KMS-11 (cell line): ENCODE measurements around the gene PLA2G12B.
"Not testable (repeated sequence)": the region's sequence is repeated elsewhere in the genome, so short reads cannot be mapped to it uniquely, and the experiment has no call there.

ENCODE experiments used
- H2AFZ ChIP-seq: fragments of 200-600 bp; sonication (generic); 2 replicates; pipeline ENCODE4 v1.6.1; 2016; ENCODE audit warnings: antibody characterized with exemption, mixed run types, low read depth
- H3K27ac ChIP-seq: fragments of 200-600 bp; sonication (generic); 2 replicates; pipeline ENCODE4 v1.6.1; 2016; ENCODE audit warnings: mild to moderate bottlenecking, mixed run types
- H3K27me3 ChIP-seq: fragments of 200-600 bp; sonication (generic); 2 replicates; pipeline ENCODE4 v1.6.1; 2017; ENCODE audit warnings: mild to moderate bottlenecking, low read depth, mixed run types, moderate library complexity; ENCODE audit not compliant: insufficient read depth
- H3K36me3 ChIP-seq: fragments of 200-600 bp; sonication (generic); 2 replicates; pipeline ENCODE4 v1.6.1; 2017; ENCODE audit warnings: mild to moderate bottlenecking, mixed run types; ENCODE audit not compliant: insufficient read depth
- H3K4me1 ChIP-seq: fragments of 200-600 bp; sonication (generic); 2 replicates; pipeline ENCODE4 v1.6.1; 2016; ENCODE audit warnings: mild to moderate bottlenecking, low read depth, mixed run types; ENCODE audit not compliant: poor library complexity, severe bottlenecking
- H3K4me2 ChIP-seq: fragments of 200-600 bp; sonication (generic); 2 replicates; pipeline ENCODE4 v1.7.0; 2016; ENCODE audit warnings: mild to moderate bottlenecking, mixed run types
- H3K4me3 ChIP-seq: fragments of 200-600 bp; sonication (generic); IDR thresholded peaks from 2 replicates; pipeline ENCODE4 v1.6.1; 2017; ENCODE audit warnings: low read depth, low read length, mixed read lengths; ENCODE audit not compliant: insufficient read depth
- H3K79me2 ChIP-seq: fragments of 200-600 bp; sonication (generic); 2 replicates; pipeline ENCODE4 v1.6.1; 2016; ENCODE audit warnings: low read depth, mixed run types; ENCODE audit not compliant: insufficient read depth
- H3K9ac ChIP-seq: fragments of 200-600 bp; sonication (generic); 2 replicates; pipeline ENCODE4 v1.6.1; 2016; ENCODE audit warnings: mild to moderate bottlenecking, mixed run types
- H4K20me1 ChIP-seq: fragments of 200-600 bp; sonication (generic); 2 replicates; pipeline ENCODE4 v1.6.1; 2016; ENCODE audit warnings: mild to moderate bottlenecking, mixed run types; ENCODE audit not compliant: insufficient read depth
- TF ChIP-seq, protein P1 (sequence below): fragments of 200-600 bp; sonication (generic); conservative IDR thresholded peaks from 2 replicates; pipeline ENCODE4 v1.6.1; 2017; ENCODE audit warnings: low read depth, mild to moderate bottlenecking, antibody characterized with exemption, low read length, moderate library complexity, mixed read lengths

PLA2G12B gene, protein sequence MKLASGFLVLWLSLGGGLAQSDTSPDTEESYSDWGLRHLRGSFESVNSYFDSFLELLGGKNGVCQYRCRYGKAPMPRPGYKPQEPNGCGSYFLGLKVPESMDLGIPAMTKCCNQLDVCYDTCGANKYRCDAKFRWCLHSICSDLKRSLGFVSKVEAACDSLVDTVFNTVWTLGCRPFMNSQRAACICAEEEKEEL

DNA sequence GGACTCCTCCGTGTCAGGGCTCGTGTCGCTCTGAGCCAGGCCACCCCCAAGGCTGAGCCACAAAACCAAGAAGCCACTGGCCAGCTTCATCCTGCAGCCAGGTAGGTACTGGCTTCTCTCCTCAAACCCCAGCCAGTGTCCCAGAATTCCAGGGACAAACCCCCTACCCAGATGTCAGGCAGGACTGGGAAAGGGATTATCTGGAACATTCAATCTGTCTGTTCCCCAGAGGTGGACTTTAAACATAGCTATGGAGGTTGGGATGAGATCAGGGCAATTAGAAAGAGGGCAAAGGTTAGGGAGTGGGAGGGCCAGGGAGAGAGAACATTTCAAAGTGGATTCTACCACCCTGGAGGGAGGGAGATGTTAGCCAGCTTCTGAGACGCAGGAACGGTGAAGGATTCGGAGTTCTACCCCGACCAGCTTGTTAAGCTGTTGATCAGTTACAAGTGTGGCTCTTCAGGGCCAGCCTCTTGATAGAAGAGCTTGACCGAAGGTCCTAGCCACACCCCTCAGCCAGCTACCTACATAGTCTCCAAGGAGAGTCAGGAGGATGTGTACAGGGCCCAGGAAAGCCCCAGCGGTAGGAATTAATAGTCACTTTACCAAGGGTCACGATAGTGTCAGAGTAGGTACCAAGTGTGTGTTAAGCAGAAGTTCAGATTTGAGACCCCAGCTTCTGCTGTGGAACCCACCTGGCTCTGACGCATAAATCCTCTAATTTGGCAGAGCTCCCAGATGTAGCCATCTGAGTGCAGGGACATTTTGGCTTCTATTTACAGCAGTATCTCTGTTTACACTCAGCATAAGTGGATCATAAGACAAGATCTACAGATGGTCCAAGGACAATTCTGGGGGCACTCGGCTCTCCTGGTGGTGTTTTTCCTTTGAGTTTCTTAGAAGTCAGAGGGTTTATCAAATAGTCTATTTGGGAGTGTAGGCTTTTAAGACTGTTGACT, at the start of gene PLA2G12B:
PLA2G12B (minus strand) TSS at position 211 of the 959 bp plus-strand sequence; CDS start at position 90, 121 bp downstream.
- H3K9ac ChIP-seq: no peak within 1 kb of the TSS
- no peaks in the 10 kb centered on the region for H3K4me1 ChIP-seq
- H3K4me3 ChIP-seq: no peak within 1 kb of the TSS
- H3K36me3 ChIP-seq: no peaks in the 10 kb centered on the region
- TF ChIP-seq, protein P1, sequence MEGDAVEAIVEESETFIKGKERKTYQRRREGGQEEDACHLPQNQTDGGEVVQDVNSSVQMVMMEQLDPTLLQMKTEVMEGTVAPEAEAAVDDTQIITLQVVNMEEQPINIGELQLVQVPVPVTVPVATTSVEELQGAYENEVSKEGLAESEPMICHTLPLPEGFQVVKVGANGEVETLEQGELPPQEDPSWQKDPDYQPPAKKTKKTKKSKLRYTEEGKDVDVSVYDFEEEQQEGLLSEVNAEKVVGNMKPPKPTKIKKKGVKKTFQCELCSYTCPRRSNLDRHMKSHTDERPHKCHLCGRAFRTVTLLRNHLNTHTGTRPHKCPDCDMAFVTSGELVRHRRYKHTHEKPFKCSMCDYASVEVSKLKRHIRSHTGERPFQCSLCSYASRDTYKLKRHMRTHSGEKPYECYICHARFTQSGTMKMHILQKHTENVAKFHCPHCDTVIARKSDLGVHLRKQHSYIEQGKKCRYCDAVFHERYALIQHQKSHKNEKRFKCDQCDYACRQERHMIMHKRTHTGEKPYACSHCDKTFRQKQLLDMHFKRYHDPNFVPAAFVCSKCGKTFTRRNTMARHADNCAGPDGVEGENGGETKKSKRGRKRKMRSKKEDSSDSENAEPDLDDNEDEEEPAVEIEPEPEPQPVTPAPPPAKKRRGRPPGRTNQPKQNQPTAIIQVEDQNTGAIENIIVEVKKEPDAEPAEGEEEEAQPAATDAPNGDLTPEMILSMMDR: no peak
- no peaks in the 10 kb centered on the region for H3K27me3 ChIP-seq
- H3K79me2 ChIP-seq: no peaks in the 10 kb centered on the region
- no peaks in the 10 kb centered on the region for H4K20me1 ChIP-seq
- no peak within 1 kb of the TSS for H2AFZ ChIP-seq
- no peak within 1 kb of the TSS for H3K4me2 ChIP-seq
- H3K27ac ChIP-seq: no peak within 1 kb of the TSS

DNA sequence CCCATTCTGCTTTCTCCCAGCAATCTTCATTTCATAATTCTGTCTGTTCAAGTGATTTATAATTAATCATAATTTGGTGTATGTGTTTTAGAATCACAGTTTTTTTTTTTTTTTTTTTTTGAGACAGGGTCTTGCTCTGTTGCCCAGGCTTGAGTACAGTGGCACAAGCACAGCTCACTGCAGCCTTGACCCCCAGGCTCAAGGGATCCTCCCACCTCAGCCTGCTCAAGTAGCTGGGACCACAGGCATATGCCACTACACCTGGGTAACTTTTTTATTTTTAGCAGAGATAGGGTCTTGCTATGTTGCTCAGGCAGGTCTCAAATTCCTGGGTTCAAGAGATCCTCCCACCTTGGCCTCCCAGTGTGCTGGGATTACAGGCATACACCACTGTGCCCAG, 49.2 kb upstream of the PLA2G12B start:
- Histone ChIP-seq H3K27ac (no peak overlapping the region), H3K27me3 (no peaks in the 10 kb centered on the region), H4K20me1 (no peaks in the 10 kb centered on the region), H2AFZ (no peak overlapping the region), H3K4me2 (no peak overlapping the region), H3K9ac (no peak overlapping the region), H3K36me3 (no peaks in the 10 kb centered on the region), H3K4me1 (peaks cover 5% of the 10 kb centered on the region), H3K79me2 (no peaks in the 10 kb centered on the region), H3K4me3 (no peak overlapping the region)
- TF ChIP-seq, protein P1: no peak

DNA sequence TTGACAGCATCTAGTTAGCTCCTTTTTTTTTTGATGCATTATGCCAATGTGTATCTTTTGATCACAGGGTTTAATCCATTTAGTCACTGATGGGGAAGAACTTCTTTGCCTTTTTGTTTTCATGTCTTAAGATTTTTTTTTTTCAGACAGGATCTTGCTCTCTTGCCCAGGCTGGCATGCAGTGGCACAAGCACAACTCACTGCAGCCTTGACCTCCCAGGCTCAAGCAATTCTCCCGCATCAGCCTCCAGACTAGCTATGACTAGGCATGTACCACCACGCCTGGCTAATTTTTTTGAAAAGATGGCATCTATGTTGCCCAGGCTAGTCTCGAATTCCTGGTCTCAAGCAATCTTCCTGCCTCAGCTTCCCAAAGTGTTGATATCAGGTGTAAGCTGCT, 46.4 kb upstream of the PLA2G12B start:
- H3K4me2 ChIP-seq: no peak overlapping the region
- H3K27me3 ChIP-seq: no peaks in the 10 kb centered on the region
- peaks cover 5% of the 10 kb centered on the region for H3K4me1 ChIP-seq

DNA sequence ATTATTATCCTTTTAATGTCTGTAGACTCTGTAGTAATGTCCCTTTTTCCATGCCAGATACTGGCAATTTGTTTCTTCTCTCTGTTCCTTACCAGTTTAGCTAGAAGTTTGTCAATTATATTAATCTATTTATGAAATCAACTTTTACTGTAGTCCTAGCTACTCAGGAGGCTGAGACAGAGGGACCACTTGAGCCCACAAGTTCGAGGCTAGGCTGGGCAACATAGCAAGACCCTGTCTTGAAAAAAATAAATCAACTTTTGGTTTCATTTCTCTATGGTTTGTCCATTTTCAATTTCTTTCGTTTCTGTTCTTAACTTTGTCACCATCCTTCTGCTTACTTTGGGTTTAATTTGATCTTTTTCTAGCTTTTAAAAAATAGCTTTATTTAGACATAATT, 42.5 kb upstream of the PLA2G12B start:
- Histone ChIP-seq H3K36me3 (no peaks in the 10 kb centered on the region), H3K9ac (no peak overlapping the region), H2AFZ (no peak overlapping the region), H3K4me3 (no peak overlapping the region), H3K27ac (no peak overlapping the region), H4K20me1 (no peaks in the 10 kb centered on the region), H3K79me2 (no peaks in the 10 kb centered on the region), H3K4me1 (peaks cover 5% of the 10 kb centered on the region), H3K4me2 (no peak overlapping the region), H3K27me3 (no peaks in the 10 kb centered on the region)
- TF ChIP-seq, protein P1: no peak

More for the DNA sequence above, 46.4 kb upstream of the PLA2G12B start:
- no peaks in the 10 kb centered on the region for H3K79me2 ChIP-seq
- no peaks in the 10 kb centered on the region for H4K20me1 ChIP-seq
- no peaks in the 10 kb centered on the region for H3K36me3 ChIP-seq
- H3K4me3 ChIP-seq: no peak overlapping the region
- TF ChIP-seq, protein P1: no peak
- H3K9ac ChIP-seq: no peak overlapping the region
- H3K27ac ChIP-seq: no peak overlapping the region
- H2AFZ ChIP-seq: no peak overlapping the region

DNA sequence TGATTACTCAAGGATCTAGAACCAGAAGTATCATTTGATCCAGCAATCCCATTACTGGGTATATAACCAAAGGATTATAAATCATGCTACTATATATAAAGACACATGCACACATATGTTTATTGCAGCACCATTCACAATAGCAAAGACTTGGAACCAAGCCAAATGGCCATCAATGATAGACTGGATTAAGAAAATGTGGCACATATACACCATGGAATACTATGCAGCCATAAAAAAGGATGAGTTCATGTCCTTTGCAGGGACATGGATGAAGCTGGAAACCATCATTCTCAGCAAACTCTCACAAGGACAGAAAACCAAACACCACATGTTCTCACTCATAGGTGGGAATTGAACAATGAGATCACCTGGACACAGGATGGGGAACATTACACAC, 40.9 kb upstream of the PLA2G12B start:
- not testable (repeated sequence) for H3K36me3 ChIP-seq, H3K4me3 ChIP-seq

DNA sequence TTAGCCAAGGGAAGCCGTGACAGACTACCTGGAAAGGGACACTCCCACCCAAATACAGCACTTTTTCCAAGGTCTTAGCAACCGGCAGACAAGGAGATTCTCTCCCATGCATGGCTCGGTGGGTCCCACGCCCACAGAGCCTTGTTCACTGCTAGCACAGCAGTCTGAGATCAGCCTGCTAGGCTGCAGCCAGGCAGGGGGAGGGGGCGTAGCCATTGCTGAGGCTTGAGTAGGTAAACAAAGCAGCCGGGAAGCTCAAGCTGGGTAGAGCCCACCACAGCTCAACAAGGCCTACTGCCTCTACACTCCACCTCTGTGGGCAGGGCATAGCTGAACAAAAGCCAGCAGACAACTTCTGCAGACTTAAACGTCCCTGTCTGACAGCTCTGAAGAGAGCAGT, 35.2 kb upstream of the PLA2G12B start:
- not testable (repeated sequence) for H3K27ac ChIP-seq, H3K36me3 ChIP-seq, H3K4me1 ChIP-seq, H3K4me2 ChIP-seq, H2AFZ ChIP-seq, H3K79me2 ChIP-seq, H3K9ac ChIP-seq, H3K4me3 ChIP-seq, H4K20me1 ChIP-seq, H3K27me3 ChIP-seq

More for the DNA sequence above, 40.9 kb upstream of the PLA2G12B start:
- H2AFZ ChIP-seq, H3K4me2 ChIP-seq, H3K9ac ChIP-seq, H3K79me2 ChIP-seq, H3K27ac ChIP-seq, H3K27me3 ChIP-seq, H4K20me1 ChIP-seq, H3K4me1 ChIP-seq: not testable (repeated sequence)
